ENCODE measurements around the gene CCRL2. TPM values are rescaled to one million over a fixed set of nuclear protein-coding genes. Genes with fewer than 3 reads are reported as not detected.

Gene CCRL2
- total RNA-seq (2014; rRNA removed; shearing (Covaris generic)) = not detected in 2 replicates
- not detected in 2 replicates for polyA plus RNA-seq (2016; fragmentation: Nextera tagmentation; extraction: Ambion mirVana)

- Histone ChIP-seq H3K27me3 (replicated peaks; ENCODE audit: insufficient read depth) (peaks cover 34% of the 10 kb centered on the region; the same call in 1 of the 2 replicates), H4K20me1 (ENCODE audit: insufficient read depth) (no peaks in the 10 kb centered on the region), H3K79me2 (ENCODE audit: insufficient read depth) (no peaks in the 10 kb centered on the region), H3K4me2 (ENCODE audit: unreplicated experiment) (peak within 1 kb of the TSS; percentile 40), H3K4me3 (peak within 1 kb of the TSS; percentile 41), H3K4me1 (ENCODE audit: insufficient read depth) (peaks cover 15% of the 10 kb centered on the region), H3K36me3 (ENCODE audit: low read depth) (no peaks in the 10 kb centered on the region), H3K27ac (no peak within 1 kb of the TSS), H3K9me2 (ENCODE audit: insufficient read depth) (no peaks in the 10 kb centered on the region), H3F3A (ENCODE audit: insufficient read depth) (no peaks in the 10 kb centered on the region), H3K9me3 (ENCODE audit: low read depth) (no peaks in the 10 kb centered on the region), H3K9ac (peak within 1 kb of the TSS; percentile 36; the same call in 1 of the 2 replicates), H2AFZ (peak within 1 kb of the TSS; percentile 78)
- TF ChIP-seq EZH2 (IDR thresholded peaks at IDR 0.05; ENCODE audit: insufficient read depth, poor library complexity, severe bottlenecking) = no peak
- peak; percentile 66 for DNase-seq
- WGBS, 2 experiments (ENCODE audit: low coverage in 1 of 2, low lambda C conversion rate in 2 of 2, missing lambda C conversion rate in 2 of 2) = 49 to 56% methylated on average over 20 of the region's 20 CpGs
- in situ Hi-C loops (cut with MboI) = no loop called here
Observed at GRCh38 chr3:46406788-46407611, at the start of gene CCRL2, which contains the start of gene CCR5AS. TSS of gene CCRL2 (plus strand) at chr3:46407259. CDS start at chr3:46408080, 821 bp downstream. TSS of gene CCR5AS (minus strand) at chr3:46407066.

GRCh38 chr3:46358466-46358865 lies 48.6 kb upstream of the CCRL2 start:
- DNase-seq = no peak

GRCh38 chr3:46359733-46360493 lies 47.1 kb upstream of the CCRL2 start:
- Histone ChIP-seq H3F3A (ENCODE audit: insufficient read depth) (peaks cover 6% of the 10 kb centered on the region; the same call in 1 of the 2 replicates), H3K36me3 (ENCODE audit: low read depth) (no peaks in the 10 kb centered on the region), H3K4me3 (no peak overlapping the region), H3K9me3 (ENCODE audit: low read depth) (no peaks in the 10 kb centered on the region), H3K27me3 (replicated peaks; ENCODE audit: insufficient read depth) (peaks cover 41% of the 10 kb centered on the region), H3K79me2 (ENCODE audit: insufficient read depth) (no peaks in the 10 kb centered on the region), H2AFZ (no peak overlapping the region), H4K20me1 (ENCODE audit: insufficient read depth) (no peaks in the 10 kb centered on the region), H3K4me1 (ENCODE audit: insufficient read depth) (no peaks in the 10 kb centered on the region), H3K9me2 (ENCODE audit: insufficient read depth) (no peaks in the 10 kb centered on the region), H3K9ac (no peak overlapping the region), H3K4me2 (ENCODE audit: unreplicated experiment) (no peak overlapping the region), H3K27ac (no peak overlapping the region)
- DNase-seq = peak; percentile 60
- 4% methylated on average over 11 of the region's 11 CpGs for WGBS, 2 experiments (ENCODE audit: low coverage in 1 of 2, low lambda C conversion rate in 2 of 2, missing lambda C conversion rate in 2 of 2)
- TF ChIP-seq EZH2 (IDR thresholded peaks at IDR 0.05; ENCODE audit: insufficient read depth, poor library complexity, severe bottlenecking) (no peak), EZH2phosphoT487 (IDR thresholded peaks at IDR 0.05; ENCODE audit: insufficient read depth, low read depth) (no peak)
- in situ Hi-C loops (cut with MboI) = loop anchor here (10.0 to 25.0 kb wide), 3 partner anchors 275 to 598 kb away; partner anchors contain the start of gene CXCR6

More at GRCh38 chr3:46358466-46358865, 48.6 kb upstream of the CCRL2 start:
- H3K4me1 ChIP-seq (ENCODE audit: insufficient read depth) = no peaks in the 10 kb centered on the region
- H3K9ac ChIP-seq = no peak overlapping the region
- no peaks in the 10 kb centered on the region for H3K9me3 ChIP-seq (ENCODE audit: low read depth)
- H3K4me3 ChIP-seq = no peak overlapping the region
- no peaks in the 10 kb centered on the region for H4K20me1 ChIP-seq (ENCODE audit: insufficient read depth)
- H3K27ac ChIP-seq = no peak overlapping the region
- no peaks in the 10 kb centered on the region for H3K9me2 ChIP-seq (ENCODE audit: insufficient read depth)
- 79 to 84% methylated on average over 6 of the region's 6 CpGs for WGBS, 2 experiments (ENCODE audit: low coverage in 1 of 2, low lambda C conversion rate in 2 of 2, missing lambda C conversion rate in 2 of 2)
- no peak overlapping the region for H2AFZ ChIP-seq
- no peaks in the 10 kb centered on the region for H3K36me3 ChIP-seq (ENCODE audit: low read depth)
- no peak overlapping the region for H3K4me2 ChIP-seq (ENCODE audit: unreplicated experiment)
- TF ChIP-seq EZH2phosphoT487 (IDR thresholded peaks at IDR 0.05; ENCODE audit: insufficient read depth, low read depth) (no peak), EZH2 (IDR thresholded peaks at IDR 0.05; ENCODE audit: insufficient read depth, poor library complexity, severe bottlenecking) (no peak)
- peaks cover 6% of the 10 kb centered on the region; the same call in 1 of the 2 replicates for H3F3A ChIP-seq (ENCODE audit: insufficient read depth)
- no peaks in the 10 kb centered on the region for H3K79me2 ChIP-seq (ENCODE audit: insufficient read depth)
- in situ Hi-C loops (cut with MboI) = loop anchor here (25.0 kb wide), 2 partner anchors 421 to 596 kb away; partner anchors contain the start of gene CXCR6
- peaks cover 46% of the 10 kb centered on the region for H3K27me3 ChIP-seq (replicated peaks; ENCODE audit: insufficient read depth)

GRCh38 chr3:46360907-46361306 lies 46.2 kb upstream of the CCRL2 start:
- H3F3A ChIP-seq (ENCODE audit: insufficient read depth) = peaks cover 6% of the 10 kb centered on the region; the same call in 1 of the 2 replicates
- in situ Hi-C loops (cut with MboI) = loop anchor here (10.0 to 25.0 kb wide), 3 partner anchors 276 to 599 kb away; partner anchors contain the start of gene CXCR6
- H3K36me3 ChIP-seq (ENCODE audit: low read depth) = no peaks in the 10 kb centered on the region
- H2AFZ ChIP-seq = no peak overlapping the region
- H3K79me2 ChIP-seq (ENCODE audit: insufficient read depth) = no peaks in the 10 kb centered on the region
- DNase-seq = no peak
- H3K4me3 ChIP-seq = no peak overlapping the region
- H3K9me2 ChIP-seq (ENCODE audit: insufficient read depth) = no peaks in the 10 kb centered on the region
- no peak overlapping the region for H3K9ac ChIP-seq
- no peak overlapping the region for H3K27ac ChIP-seq
- no peaks in the 10 kb centered on the region for H3K4me1 ChIP-seq (ENCODE audit: insufficient read depth)
- H3K9me3 ChIP-seq (ENCODE audit: low read depth) = no peaks in the 10 kb centered on the region
- peaks cover 41% of the 10 kb centered on the region for H3K27me3 ChIP-seq (replicated peaks; ENCODE audit: insufficient read depth)
- no peak overlapping the region for H3K4me2 ChIP-seq (ENCODE audit: unreplicated experiment)
- TF ChIP-seq EZH2 (IDR thresholded peaks at IDR 0.05; ENCODE audit: insufficient read depth, poor library complexity, severe bottlenecking) (no peak), EZH2phosphoT487 (IDR thresholded peaks at IDR 0.05; ENCODE audit: insufficient read depth, low read depth) (no peak)
- no peaks in the 10 kb centered on the region for H4K20me1 ChIP-seq (ENCODE audit: insufficient read depth)
- WGBS, 2 experiments (ENCODE audit: low coverage in 1 of 2, low lambda C conversion rate in 2 of 2, missing lambda C conversion rate in 2 of 2) = 71 to 74% methylated on average over 6 of the region's 6 CpGs
